Measurements from ENCODE around the gene QKI. TPM values are rescaled to one million over a fixed set of nuclear protein-coding genes. Genes with fewer than 3 reads are reported as not detected.
"Not testable (repeated sequence)": the region's sequence is repeated elsewhere in the genome, so short reads cannot be mapped to it uniquely, and the experiment has no call there.

QKI gene
- total RNA-seq, 1 donor from 2014 or later = 72.1 TPM

DNA sequence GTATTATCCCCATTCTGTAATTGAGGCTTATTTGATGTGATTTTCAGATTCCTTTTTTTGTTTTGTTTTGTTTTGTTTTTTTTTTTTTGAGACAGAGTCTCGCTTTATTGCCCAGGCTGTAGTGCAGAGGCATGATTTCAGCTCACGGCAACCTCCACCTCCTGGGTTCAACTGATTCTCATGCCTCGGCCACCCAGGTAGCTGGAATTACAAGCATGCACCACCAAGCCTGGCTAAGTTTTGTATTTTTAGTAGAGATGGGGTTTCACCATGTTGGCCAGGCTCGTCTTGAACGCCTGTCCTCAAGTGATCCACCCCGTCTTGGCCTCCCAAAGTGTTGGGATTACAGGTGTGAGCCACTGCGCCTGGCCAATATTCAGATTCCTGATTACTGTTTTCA lies 62.4 kb downstream of the QKI start:
- intact Hi-C loops (cut with micrococcal nuclease) = not testable (repeated sequence)

DNA sequence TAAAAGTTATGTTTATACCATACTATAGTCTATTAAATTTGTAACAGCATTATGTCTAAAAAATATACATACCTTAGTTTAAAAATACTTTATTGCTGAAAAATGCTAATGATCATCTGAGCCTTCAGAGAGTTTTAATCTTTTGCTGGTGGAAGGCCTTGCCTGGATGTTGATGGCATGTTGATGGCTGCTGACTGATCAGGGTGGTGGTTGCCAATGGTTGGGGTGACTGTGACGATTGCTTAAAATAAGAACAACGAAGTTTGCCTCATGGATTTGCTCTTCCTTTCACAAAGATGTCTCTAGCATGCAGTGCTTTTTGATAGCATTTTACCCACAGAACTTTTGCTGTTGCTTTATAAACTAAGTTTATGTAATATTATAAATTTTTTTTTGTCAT lies 68.6 kb downstream of the QKI start:
- intact Hi-C loops (cut with micrococcal nuclease) = no loop called here

DNA sequence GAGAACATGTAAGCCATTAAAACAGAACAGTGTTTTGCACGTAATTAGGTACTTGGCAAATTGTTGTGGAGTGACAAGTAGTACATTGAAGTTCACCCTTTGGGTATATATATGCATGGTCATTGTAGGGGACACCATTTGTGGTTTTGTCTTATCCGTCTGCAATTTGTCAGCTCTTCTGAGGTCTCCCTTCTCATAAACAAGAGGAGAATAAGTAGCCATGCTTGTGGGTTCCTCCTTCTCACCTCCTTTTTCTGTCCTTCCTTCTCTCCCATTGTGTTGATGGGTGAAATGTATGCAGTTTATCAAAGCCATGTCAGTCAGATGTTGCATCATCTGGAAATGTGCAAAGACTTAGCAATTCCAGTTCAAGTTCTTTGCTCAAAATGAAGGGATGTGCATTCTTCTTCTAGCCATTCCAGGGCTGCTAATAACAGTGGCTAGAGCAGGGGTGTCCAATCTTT lies 70.9 kb downstream of the QKI start:
- intact Hi-C loops (cut with micrococcal nuclease) = no loop called here

DNA sequence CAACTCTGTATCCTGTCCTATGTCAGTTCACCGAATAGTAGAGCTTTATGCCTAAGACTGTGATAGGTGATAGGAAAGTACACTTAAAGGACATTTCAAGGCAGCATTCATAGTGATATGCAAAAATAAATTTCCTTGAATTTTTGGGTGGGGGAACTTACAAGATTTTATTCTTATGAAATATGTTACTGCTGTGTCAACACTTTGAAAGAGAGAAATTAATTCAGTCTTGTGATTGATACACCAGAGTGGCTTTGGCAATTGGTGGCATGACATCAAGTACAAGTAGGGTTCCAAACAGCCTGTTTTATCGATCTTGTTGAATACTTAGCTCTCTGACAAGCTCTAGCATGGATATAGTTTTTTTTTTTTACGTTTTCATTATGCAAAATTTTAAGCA lies 72.3 kb downstream of the QKI start:
- intact Hi-C loops (cut with micrococcal nuclease) = no loop called here

DNA sequence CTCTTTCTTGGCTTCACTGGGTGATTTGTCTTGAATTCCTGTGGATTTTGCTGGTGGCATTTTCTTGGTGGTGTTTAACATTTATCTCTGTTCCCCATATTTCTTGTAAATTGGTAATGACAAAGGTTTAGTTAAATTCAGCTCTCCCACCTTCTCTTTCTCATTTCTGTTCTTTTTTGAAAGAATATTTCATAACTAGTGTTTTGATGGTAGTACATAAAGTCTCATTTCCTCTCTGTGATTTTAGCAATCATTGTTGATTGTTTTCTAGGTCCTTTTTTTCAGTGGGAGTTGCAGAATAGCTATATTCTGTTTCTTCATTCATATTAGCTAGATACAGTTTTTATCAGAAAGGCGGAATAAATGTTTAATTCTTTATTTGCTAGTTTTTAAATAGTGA lies 73.1 kb downstream of the QKI start:
- intact Hi-C loops (cut with micrococcal nuclease) = no loop called here

DNA sequence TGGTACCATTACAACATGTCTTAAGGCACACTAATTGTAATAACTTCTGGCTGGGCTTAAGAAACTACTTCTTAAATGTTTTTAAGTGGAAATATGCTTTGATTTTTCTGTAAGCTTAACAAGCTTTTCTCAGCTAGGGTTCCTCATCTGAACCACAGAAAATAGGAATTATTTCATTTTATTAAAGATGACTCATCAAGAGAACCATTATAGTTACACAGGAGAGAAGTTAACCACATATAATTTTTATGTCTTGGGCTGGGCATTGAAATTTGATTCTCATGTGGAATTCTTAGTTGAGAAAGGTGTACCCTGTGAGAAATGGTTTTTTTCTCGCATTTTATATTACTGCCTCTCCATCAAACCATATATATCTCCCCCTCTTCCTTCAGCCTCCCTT lies 75.1 kb downstream of the QKI start:
- intact Hi-C loops (cut with micrococcal nuclease) = no loop called here

DNA sequence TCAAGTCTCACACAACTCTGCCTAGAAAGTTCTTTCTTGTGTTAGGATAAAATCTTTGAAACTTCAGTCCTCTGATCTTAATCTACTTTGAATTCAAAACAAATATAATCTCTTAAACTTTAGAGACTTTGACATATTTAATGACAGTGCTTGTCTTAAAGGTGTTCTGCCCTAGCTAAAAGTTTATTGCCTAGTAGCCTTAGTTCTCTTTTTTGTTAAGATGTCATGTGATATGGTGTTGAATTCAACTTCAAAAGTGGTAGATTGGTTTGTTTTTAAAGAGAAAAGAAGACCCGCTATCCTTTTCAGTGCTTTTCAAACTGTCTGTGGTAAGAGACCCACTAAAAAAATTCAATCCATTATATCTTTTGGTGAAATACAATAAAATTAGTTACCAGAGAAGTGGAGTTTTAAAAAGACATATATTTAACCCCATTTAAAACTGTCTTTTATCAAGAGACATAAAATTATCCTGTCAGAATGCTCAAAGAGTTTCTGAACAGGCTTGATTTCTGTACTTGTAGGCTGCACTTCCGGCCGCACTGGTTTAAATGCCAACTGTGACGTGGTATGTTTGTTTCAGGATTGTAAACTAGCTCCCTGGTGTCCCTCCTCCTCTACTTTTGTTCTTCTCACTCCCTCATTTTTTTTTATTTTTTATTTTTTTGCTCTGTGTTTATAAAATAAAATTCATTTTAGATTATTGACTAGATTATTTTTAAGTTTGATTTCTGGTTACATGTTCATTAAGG lies 76.5 kb downstream of the QKI start:
- intact Hi-C loops (cut with micrococcal nuclease) = no loop called here

DNA sequence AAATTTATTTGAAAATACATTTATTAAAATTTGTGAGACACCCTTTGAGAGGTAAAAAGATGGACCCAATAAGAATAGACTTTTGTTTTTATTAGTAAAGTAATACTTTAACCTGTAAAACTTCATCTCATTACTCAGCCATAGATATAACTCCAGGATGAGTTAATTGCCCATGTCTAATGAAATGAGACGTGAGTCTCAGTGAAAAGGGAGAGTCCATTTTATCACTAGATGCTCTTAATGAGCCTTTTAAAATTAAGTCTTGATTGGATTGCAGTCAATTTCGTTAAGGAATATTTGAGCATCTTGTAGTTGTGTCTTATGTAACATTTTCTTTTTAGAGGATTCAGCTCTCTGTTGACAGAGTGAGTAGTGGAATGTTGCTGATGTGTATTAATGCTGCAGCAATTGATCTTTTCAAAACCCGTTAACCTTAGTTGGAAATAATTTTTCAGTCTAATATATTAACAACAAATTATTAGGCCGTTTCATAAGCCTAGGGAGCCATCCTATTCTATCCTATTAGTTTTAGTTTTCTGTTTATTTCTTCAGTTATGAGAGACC lies 77.3 kb downstream of the QKI start:
- intact Hi-C loops (cut with micrococcal nuclease) = no loop called here

DNA sequence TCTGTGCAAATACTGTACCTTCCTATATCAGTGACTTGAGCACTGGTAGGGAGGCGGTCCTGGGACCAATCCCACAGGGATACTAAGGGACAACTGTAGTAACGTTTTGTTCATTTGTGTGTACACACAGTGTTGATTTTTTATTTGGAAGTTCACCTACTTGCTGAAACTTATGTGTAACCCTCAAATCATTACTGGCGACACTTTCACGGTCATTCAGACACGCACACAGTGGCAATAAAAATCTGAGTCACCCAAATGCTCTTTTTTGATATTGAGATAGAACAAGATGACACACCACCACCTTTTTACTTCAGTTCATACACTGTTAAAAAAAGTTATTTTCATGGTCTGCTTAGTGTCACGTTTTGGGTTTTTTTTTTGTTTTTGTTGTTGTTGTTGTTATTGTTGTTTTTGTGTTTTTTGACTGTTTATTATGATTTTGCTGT lies 79.8 kb downstream of the QKI start:
- intact Hi-C loops (cut with micrococcal nuclease) = no loop called here

DNA sequence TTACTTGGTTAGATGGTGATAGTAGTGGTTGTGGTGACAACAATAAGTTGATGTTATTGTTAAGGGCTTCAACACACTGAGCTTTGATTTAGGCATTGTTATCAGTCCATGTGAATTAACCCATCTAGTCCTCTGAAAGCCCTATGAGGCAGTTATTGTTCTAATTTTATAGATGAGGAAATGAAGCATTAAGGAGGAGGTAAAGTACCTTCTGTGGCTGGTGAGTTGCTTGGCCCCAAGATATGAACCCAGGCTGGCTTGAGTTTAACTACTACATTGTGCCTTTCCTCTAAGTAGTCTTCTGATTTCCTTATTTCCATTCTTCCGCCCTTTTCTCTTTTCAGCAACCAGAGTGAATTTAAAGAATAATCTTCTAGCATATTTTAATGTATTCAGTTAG lies 81.7 kb downstream of the QKI start:
- intact Hi-C loops (cut with micrococcal nuclease) = no loop called here

DNA sequence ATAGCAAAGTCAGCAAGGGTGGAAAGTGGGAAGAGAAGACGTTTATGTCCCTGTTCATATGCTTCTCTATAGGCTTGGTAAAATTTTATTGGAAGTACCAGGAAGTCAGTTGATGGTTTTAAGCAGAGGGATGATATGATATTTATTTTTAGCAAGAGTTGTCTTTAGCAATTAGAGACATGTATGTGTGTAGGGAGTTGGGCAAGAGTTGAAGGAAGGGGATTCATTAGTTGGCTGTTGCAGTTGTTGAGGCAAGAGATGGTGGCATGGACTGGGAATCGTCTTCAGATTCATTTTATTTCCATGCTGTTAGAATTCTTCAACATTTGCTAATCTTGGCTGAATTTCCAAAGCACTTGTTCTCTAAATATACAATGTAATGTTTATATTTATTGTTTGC lies 85.6 kb downstream of the QKI start:
- intact Hi-C loops (cut with micrococcal nuclease) = no loop called here

DNA sequence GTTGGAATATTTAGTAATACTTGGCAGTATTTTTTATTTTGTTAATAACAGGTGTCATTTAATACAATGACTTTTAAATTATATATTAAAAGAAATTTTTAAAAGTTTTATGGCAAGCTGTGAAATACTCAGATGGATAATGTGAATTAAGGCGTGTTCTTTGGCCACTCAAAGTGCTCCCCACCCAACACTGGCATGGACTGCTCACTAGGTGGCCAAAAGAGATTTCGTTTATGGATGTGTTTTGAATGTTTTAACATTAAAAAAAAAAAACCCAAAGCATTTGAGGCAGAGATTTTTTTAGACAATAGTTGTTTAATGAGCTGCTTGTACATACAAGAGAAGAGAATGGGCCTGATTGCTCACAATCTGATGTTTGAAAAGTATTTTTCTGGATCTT lies 86.5 kb downstream of the QKI start:
- intact Hi-C loops (cut with micrococcal nuclease) = no loop called here

DNA sequence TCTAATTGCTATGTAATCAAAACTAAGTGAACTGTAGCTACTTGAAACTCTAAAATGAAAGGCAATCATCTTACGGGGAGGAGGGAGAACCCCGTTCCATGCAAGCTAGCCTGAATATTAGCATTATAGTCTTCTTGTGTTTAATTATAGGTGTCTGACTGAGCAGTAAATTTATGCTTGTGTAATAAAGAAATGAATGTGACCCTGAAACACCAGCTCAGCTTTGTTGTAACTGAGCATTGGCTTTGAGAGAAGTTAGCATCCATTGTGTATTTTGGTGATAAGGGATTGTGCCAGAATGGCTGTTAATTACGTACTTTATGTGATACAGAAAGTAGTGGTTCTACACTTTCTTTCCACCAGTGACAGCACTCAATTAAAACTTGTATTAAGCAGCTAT lies 86.9 kb downstream of the QKI start:
- intact Hi-C loops (cut with micrococcal nuclease) = no loop called here

DNA sequence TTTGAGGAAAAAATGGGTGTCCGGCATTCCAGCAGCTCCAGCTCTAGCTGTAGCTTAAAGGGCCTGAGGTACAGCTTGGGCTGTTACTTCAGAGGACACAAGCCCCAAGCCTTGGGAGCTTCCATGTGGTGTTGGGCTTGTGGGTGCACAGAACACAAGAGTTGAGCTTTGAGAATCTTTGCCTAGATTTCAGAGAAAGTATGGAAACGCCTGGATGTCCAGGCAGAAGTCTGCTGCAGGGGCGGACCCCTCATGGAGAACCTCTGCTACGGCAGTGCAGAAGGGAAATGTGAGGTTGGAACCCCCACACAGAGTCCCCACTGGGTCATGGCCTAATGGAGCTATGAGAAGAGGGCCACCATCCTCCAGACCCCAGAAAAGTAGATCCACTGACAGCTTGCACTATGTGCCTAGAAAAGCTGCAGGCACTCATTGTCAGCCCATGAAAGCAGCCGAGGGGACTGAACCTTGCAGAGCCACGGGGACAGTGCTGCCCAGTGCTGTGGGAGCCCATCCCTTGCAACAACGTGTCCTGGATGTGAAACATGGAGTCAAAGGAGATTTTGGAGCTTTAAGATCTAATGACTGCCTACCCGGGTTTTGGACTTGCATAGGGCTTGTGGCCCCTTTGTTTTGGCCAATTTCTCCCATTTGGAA lies 90.6 kb downstream of the QKI start:
- intact Hi-C loops (cut with micrococcal nuclease) = no loop called here

DNA sequence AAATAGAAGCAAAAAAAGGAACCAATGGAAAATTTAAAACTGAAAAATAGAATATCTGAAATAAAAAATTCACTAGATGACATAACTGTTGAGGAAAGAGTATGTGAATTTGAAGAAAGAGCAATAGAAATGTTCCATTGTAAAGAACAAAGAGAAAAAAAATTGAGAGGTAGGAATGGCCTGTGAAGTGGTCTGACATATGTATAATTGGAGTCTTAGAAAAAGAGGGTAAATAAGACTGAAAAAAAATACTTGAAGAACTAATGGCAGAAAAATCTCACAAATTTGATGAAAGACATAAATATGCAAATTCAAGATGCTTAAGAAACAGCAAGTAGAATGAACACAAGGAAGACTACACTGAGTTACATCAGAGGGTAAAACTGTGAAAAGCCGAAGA lies 93.4 kb downstream of the QKI start:
- intact Hi-C loops (cut with micrococcal nuclease) = no loop called here

DNA sequence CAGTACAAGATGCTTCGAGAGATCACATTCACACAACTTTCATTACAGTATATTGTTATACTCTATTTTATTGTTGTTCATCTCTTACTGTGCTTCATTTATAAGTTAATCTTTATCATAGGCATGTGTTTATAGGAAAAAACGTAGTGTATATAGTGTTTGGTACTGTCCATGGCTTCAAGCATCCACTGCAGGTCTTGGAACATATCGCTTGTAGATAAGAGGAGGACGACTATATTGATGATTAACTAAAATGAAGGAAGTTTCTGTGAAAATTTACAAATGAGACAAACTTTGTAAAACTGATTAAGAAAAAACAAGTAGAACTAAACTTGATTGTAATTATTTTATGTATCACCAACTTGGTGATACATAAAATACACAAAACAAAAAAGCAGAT lies 98.5 kb downstream of the QKI start:
- intact Hi-C loops (cut with micrococcal nuclease) = no loop called here

DNA sequence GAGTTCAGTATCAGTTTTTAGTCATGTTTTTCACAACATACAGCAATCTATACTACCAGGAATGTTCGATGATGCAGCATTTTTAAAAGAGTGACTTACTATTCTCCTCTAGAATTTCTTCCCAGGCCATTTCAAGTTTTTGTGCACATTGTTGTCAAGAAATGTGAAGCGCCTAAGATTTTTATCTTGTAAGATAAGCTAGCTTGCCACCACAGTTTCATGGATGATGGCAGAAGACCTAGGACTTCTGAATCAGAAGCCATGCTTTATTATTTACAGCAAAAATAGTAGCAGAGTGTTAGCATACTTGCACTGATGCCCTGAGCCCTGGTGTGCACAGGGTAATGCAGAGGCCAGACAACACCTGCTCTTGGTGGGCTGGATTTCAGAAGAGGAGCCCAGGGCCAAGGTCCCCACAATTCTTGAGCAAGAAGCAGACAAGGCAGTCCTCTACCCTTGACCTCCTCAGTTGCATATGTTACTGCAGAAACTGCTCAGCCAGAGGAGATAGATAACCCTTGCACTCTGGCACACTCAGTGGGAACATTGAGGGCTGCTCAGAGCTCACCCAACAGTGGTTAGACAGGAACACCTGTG lies 99.2 kb downstream of the QKI start:
- intact Hi-C loops (cut with micrococcal nuclease) = no loop called here

DNA sequence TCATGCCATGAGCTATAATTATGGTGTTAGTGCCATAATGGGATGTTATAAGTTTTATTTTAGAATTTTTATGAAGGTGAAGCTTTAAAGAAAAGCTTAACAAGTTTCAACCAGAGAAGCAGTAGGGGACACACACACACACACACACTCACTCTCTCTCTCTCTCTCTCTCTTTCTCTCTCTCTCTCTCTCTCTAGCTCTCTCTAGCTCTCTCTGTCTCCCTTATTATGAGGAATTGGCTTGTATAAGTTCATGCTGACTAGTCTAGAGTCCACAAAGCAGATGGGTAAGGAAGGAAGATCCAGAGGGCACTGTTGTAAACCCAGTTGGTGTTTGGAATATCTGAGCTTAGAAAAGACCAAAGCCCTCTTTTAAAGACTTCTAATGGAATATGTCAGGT lies 102.4 kb downstream of the QKI start:
- intact Hi-C loops (cut with micrococcal nuclease) = no loop called here

DNA sequence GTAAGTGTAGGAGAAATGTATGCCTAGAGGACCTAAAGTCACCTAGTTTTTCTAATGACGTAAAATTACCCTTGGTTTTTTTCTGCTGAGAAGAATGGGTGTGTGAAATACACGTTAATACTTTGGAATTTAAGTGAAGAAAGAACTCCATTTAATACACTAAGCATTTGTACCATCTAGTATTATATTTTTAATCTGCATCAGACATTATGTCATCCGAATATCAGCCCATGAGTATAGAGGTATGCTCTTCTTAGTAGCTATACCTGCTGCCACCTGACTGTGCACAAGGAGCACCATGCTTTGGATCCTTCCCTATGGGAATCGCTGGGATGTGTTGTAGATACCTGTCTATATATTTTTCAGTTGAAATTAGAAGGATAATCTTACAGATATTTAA lies 106.4 kb downstream of the QKI start:
- intact Hi-C loops (cut with micrococcal nuclease) = no loop called here

DNA sequence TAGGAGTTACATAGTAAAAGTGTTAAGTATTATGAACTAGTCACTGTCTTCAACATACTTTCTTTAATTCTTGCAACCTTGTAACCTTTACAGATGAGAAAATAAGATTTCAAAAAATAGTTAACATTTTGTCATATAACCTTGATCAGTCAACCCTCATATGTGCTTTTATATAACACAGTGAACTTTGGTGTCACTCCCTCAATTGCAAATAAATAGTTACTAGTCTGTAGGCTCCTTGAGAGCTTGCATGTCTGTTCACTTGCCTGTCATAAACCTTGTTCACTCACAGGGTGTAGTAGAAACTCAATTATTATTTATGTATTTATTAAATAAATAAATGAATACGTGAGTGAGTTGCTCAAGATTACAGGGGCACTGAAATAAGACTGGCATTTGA lies 107.5 kb downstream of the QKI start:
- intact Hi-C loops (cut with micrococcal nuclease) = no loop called here

DNA sequence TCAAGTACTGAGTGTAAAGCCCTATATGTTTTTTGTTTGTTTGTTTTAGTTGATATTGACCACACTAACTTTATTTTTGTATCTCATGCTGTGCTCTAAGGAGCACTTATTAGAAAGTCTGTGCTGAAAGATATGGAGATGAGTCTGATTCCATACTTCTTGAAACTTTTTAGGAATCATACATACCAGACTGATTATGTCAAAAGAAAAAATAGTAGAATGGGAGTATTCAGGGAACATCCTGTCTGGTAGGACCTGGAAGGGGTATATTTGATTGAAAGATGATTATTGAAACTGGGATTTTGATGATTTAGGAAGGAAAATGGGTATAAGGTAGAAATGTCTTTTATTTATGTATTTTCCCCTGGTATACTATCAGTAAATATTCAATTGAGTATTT lies 111.4 kb downstream of the QKI start:
- intact Hi-C loops (cut with micrococcal nuclease) = no loop called here

DNA sequence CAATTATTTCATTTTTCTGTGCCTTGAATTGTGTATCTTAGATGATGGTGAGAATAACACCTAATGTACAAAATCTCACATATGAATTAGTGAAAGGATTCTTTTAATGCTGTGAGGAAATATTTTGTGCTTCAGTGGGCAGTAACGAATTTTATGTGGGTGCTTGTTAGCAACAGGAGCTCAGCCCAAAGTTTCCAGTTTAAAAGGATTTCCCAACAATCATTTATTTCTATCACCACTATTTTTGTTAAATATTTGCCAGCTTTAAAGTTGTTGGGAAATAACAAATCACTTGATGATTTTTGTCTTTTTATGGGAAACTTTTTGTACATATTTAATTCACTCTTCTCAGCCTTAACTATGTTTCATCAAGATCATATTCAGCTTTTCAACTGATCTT lies 111.8 kb downstream of the QKI start:
- intact Hi-C loops (cut with micrococcal nuclease) = no loop called here
